ENCODE data around the gene FBXW4.
A peak's percentile ranks its signal among the peaks of the same experiment; 100 is the strongest.

Gene FBXW4

GRCh38 chr10:101695404-101695890 is 477 bp upstream of the FBXW4 start:
- peak in 1 of 2 donors; percentile 24 for DNase-seq
- no peak for TF ChIP-seq CTCF (IDR thresholded peaks at IDR 0.05)
- H3K4me1 ChIP-seq = peaks cover 0 to 36% (median 13%) of the 10 kb centered on the region in 4 donors
- H3K27me3 ChIP-seq = no peaks in the 10 kb centered on the region
- intact Hi-C loops (cut with DNase I; ENCODE audit: low total_unique reads) = no loop called here
- peaks cover 0 to 4% (median 0%) of the 10 kb centered on the region in 3 donors for H3K36me3 ChIP-seq
- H3K4me3 ChIP-seq = peak overlapping the region; percentile 73 to 88
- no peaks in the 10 kb centered on the region for H3K9me3 ChIP-seq
- H3K27ac ChIP-seq = peak overlapping the region; percentile 97 to 99

- Histone ChIP-seq H3K36me3 (no peaks in the 10 kb centered on the region), H3K9me3 (no peaks in the 10 kb centered on the region), H3K27me3 (no peaks in the 10 kb centered on the region), H3K27ac (peak overlapping the region; percentile 97 to 99), H3K4me3 (peak overlapping the region; percentile 73 to 88), H3K4me1 (peaks cover 0 to 42% (median 19%) of the 10 kb centered on the region in 4 donors)
- no peak for TF ChIP-seq CTCF (IDR thresholded peaks at IDR 0.05)
- DNase-seq = peak; percentile 46 to 80
- intact Hi-C loops (cut with DNase I; ENCODE audit: low total_unique reads) = no loop called here
Measured at GRCh38 chr10:101693978-101694673, 844 bp downstream of the FBXW4 start.

- Histone ChIP-seq H3K27me3 (no peaks in the 10 kb centered on the region), H3K4me3 (peak overlapping the region; percentile 73 to 88), H3K36me3 (no peaks in the 10 kb centered on the region), H3K9me3 (no peaks in the 10 kb centered on the region), H3K4me1 (peaks cover 0 to 42% (median 19%) of the 10 kb centered on the region in 4 donors), H3K27ac (peak overlapping the region; percentile 97 to 99)
- no peak for TF ChIP-seq CTCF (IDR thresholded peaks at IDR 0.05)
- intact Hi-C loops (cut with DNase I; ENCODE audit: low total_unique reads) = no loop called here
- DNase-seq = peak in 1 of 2 donors; percentile 24
Measured at GRCh38 chr10:101693651-101693977, 1.4 kb downstream of the FBXW4 start.

GRCh38 chr10:101691081-101691480 is 3.9 kb downstream of the FBXW4 start:
- Histone ChIP-seq H3K27me3 (no peaks in the 10 kb centered on the region), H3K36me3 (peaks cover 0 to 7% (median 0%) of the 10 kb centered on the region in 3 donors), H3K4me3 (no peak overlapping the region), H3K4me1 (peaks cover 0 to 42% (median 21%) of the 10 kb centered on the region in 4 donors), H3K9me3 (no peaks in the 10 kb centered on the region), H3K27ac (no peak overlapping the region)
- intact Hi-C loops (cut with DNase I; ENCODE audit: low total_unique reads) = no loop called here
- DNase-seq = no peak
- no peak for TF ChIP-seq CTCF (IDR thresholded peaks at IDR 0.05)

GRCh38 chr10:101690461-101690860 is 4.5 kb downstream of the FBXW4 start:
- no peak for TF ChIP-seq CTCF (IDR thresholded peaks at IDR 0.05)
- no peaks in the 10 kb centered on the region for H3K27me3 ChIP-seq
- no peak for DNase-seq
- intact Hi-C loops (cut with DNase I; ENCODE audit: low total_unique reads) = no loop called here
- H3K4me1 ChIP-seq = peaks cover 0 to 40% (median 21%) of the 10 kb centered on the region in 4 donors
- no peaks in the 10 kb centered on the region for H3K9me3 ChIP-seq
- no peak overlapping the region for H3K4me3 ChIP-seq
- H3K36me3 ChIP-seq = peaks cover 0 to 7% (median 0%) of the 10 kb centered on the region in 3 donors
- no peak overlapping the region for H3K27ac ChIP-seq

Measured in tibial artery (tissue), 4 donors.